NCI-H446 treated with DMSO at 0.1 percent for 48 hours (cell line): ENCODE measurements around the gene ELMOD3.
A peak's percentile ranks its signal among the peaks of the same experiment; 100 is the strongest.
"Not testable (repeated sequence)": the region's sequence is repeated elsewhere in the genome, so short reads cannot be mapped to it uniquely, and the experiment has no call there.

Source experiments
- DNase-seq: peaks from one replicate; lab custom pipeline; 2025; lab: John Stamatoyannopoulos, UW

ELMOD3 gene

GRCh38 chr2:85401464-85401805 lies 46.9 kb downstream of the ELMOD3 start:
- no peak for DNase-seq

- DNase-seq = no peak
Measured at GRCh38 chr2:85401844-85402243, 47.3 kb downstream of the ELMOD3 start.

DNA sequence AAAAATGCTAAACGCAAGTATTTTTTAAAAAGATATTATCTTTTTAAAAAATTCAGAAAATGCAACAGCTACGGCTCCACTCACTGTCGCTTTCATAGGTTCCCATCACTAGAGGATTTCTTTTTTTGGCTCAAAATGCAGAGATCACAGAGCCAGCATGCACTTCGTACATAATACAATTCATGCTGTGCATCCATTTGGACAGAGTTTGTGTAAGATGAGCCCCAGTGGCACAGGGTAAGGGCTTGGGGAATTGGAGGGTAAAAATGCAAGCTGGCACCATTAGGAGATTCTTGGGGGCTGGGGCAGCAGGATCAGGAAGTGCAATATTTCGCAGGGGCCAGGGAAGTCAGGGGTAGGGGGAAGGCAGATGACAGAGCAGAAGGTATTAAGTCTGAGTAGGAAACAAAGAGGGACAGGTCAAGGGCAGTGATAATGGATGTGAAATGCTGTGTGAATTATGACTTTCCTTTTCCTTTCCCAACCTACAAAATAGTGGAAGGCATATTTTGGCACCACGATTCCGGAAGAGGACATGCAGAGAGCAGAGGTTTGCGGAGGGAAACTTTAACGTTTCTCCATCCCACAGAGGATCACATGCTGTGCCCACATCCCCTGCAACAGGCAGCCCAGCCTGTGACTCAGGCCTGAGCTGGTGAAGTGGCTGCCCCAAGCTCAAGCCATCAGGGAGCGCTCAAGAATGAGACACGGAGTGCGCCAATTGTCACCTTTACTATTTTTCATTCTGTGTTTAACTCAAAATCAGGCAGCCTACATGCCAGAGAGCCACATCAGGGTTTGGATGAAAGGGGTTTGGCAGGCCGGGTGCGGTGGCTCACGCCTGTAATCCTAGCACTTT lies 50.9 kb downstream of the ELMOD3 start:
- peak; percentile 93 for DNase-seq

- DNase-seq = no peak
Measured at GRCh38 chr2:85409845-85410583, 55.4 kb downstream of the ELMOD3 start, which contains the start of gene CAPG. Gene CAPG, minus strand, starts transcription at chr2:85410366. Its CDS starts 8,221 bp downstream, at chr2:85402145.

DNA sequence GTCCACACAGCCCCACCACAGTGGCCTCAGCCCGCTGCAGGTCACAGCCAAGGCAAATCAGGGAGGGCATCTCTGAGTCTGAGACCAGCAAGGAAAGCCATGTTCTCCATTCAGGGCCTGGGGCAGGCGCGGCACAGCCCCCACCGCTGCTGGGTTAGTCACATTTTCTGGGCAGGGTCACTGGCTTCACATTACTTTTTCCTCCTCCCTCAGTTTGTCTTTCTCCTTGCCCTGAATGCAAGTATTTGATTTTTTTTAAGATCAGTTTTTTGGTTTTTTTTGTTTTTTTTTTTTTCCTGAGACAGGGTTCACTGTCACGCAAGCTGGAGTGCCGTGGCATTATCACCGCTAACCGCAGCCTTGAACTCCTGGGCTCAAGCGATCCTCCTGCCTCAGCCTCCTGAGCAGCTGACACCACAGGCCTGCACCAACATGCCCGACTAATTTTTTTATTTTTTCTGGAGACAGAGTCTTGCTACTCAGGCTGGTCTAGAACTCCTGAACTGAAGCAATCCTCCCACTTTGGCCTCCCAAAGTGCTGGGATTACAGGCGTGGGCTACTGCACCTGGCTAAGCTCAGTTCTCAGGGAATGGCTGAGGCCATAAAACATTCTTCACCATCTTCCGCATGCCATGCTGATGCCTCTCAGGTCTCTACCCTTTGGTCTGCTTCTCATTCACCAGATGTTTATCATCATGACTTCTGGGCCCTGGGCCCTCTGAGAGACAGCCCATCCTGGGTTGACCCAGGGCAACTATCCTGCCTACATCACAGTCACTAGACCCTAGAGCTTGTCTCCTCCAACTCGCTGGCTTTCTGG lies 56.2 kb downstream of the ELMOD3 start:
- no peak for DNase-seq

DNA sequence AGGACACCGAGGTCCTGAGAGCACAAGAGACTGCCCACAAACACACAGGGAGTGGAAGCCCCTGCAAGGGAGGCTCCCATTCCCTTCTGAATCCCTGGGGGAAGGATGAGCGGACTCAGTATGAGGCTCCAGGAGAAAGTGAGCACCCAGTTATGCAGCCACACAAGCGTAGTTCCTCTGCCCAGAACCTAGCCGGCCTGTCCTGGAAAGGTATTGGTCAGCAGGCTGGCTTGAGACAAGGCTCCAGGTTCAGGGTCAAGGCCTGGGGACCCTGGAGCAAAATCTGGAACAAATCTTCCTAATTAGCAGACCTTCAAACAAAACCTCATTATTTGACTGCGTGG lies 56.8 kb downstream of the ELMOD3 start:
- DNase-seq = no peak

DNA sequence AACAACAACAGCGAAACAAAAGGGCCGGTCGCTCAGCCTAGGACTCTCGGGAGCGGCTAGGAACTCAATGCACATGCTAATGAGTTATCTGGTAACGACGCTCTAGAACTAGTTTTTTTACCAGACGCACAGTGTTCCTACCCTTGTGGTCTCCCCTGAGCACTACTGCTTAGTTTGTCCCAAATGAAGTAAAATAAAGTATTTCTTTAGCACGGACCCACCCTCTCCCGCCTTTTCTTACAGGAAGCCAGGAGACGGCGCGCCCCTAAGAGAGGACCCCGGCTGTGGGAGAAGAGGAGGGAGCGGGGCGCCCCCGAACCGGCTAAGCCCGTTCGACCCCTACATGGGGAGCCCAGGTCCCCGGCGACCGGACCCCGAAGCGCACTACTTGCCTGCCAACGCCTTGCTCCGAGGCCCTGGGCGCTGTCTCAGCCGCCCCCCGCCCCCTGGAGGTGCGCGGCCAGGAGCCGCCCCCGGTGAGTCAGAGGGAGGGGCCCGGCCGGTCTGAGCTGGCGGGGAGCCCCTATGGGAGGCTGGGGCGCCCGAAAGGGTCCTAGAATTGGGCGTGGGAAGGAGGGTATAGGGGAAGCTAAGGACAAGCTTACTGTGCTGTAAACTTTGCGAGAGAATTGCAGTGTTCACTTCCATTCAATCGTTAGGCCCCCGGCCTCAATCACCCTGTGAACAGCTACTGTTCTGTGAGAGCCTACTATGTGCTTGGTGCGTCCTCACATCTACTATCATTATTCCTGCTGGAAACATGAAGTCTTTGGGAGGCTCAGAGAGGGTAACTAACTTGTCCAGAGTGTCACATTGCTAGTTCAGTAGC lies 59.2 kb downstream of the ELMOD3 start:
- DNase-seq = no peak

GRCh38 chr2:85414421-85414759 lies 59.8 kb downstream of the ELMOD3 start:
- DNase-seq = not testable (repeated sequence)

GRCh38 chr2:85414761-85415553 lies 60.4 kb downstream of the ELMOD3 start:
- DNase-seq = no peak

GRCh38 chr2:85415980-85416650 lies 61.5 kb downstream of the ELMOD3 start:
- no peak for DNase-seq

DNA sequence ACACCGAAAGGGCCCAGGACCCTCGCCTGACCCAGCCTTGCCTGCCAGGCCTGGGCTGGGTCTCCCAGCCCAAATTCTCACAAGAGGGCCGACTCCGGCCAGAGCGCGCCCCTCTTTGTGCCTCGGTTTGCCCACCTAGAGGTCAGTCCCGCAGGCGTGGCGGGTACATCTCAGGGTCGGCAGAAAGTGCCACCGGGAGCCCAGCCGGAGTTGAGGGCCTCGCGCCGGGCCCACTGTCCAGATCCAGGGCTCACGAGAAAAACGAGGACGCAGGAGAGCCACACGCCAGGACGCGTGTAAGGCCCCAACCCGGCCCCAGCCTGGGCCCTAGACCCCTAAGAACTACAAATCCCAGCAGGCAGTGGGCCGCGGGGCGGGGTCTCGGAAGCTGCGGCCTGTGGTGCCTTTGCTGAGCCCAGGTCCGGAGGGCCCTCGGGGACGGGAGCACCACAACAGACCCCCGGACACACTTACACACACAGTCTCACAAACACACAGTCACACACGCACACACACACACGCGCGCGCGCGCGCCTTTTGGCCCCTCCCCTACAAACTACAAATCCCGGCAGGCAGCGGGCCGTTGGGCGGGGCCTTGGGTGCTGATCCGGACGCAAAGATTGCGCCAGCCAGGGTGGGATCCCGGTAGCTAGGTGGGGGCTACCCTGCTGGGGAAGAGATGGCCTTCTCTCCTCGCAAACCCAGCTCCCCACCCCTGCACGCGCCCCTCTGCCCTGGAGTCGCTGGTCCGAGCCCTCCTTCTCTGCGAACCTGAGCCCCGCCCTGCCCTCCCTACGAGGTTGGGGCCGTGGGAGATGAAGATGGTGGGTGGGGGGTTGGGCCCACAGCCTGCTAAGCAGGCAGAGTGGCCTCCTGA lies 63.8 kb downstream of the ELMOD3 start, which contains the start of gene SH2D6:
SH2D6 (plus strand) TSS at position 583 of the 877 bp plus-strand sequence. CDS start 10,752 bp downstream, outside the sequence.
- DNase-seq = peak; percentile 74

DNA sequence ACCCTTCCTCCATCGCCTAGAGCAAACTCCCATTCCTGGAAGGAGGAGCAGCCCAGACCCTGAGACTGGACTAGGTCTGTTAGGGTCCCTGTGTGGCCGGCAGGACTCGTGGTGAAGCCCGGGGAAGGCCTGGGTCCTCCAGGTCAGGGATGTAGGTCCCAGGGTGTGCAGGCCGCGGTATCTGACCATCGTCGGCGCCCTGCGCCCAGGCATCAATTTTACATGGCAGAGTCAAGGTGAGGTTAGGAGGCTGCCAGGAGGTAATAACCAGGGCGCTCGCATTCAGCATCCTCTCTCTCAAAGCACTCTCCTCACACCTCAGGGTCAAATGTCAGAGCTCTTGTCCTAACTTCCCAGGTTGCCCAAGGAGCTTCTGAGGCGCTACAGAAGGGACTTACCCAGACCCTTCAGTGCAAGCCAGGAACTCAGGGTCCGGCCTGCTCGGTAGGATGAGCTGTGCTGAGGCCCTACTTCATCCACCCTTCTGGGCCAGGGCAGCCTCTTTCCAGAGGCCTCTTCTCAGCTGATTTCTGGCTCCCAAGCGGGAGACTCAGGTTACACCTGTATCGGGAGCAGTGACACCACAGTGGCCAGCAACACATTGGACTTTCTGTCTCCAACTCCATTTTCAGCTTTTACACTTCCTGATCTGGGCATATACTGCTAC lies 64.6 kb downstream of the ELMOD3 start:
- DNase-seq = no peak

DNA sequence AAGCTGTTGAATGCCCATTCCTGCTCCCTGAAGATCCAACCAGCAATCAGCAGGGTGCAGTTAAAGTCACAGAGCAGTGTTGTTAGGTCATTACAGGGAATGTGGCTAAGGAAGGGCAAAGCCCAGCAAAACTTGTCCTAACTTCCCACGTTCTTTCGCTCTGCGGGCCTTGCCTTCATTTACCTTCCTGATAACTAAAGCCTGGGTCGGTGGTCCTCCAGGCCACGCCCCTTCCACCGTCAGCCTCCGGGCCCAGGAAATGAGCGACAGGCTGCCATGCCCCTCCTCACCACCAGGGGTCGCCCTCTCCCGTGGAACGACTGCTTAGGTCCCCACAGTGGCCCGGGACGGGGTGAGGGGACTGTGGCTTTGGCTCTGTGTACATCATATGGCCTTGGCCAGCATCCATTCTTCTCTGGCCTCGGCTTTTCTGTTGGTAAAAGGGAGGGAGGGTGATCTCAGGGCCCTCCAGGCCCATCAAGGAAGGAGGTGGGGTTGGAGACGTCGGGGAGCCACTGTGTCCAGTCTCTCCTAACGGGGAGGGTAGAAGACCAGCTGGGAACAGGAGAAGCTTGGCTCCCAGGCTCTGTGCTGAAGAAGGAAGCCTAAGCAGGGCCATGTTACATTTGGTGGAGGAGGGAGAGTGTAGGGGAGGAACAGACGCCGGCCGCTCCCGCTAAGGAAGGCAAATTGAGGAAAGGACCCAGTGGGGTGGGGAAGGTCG lies 66.1 kb downstream of the ELMOD3 start:
- DNase-seq = peak; percentile 77

DNA sequence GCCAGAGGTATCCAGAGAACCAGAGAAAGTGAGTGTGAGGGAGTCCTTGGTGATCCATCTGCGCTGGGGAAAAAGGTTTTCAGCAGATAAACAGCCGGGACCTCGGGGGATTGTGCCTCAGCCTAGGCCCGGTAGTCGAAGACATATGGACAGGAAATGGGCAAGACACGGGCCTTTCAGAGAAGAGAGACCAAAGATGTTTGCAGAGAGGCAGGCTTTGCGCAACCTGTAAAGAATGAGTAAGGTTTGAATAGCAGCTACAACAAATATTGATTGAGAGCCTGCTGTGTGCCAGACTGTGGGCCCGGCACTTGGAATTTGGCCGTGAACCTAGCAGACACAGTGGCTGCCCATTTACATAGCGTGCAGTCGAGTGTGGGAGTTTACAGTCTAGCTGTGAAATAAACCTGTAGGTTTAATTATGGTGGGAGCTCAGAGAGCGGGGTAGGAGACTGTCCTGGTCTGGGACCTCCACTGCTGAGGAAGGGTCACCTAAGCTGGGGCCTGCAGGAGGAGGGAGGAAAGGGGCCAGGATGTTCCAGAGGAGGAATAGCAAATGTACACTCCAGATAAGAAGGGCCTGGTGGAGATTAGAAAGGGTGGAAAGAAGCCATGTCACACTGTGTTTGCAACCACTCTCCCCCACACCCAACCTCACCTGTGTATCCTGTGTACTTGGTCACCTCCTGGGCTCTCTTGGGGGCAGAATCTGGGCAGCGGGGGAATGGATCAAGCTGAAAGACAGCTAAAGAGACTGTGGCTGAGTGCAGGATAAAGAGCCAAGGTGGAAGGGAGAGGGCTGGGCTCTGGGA lies 66.9 kb downstream of the ELMOD3 start:
- DNase-seq = peak; percentile 88

DNA sequence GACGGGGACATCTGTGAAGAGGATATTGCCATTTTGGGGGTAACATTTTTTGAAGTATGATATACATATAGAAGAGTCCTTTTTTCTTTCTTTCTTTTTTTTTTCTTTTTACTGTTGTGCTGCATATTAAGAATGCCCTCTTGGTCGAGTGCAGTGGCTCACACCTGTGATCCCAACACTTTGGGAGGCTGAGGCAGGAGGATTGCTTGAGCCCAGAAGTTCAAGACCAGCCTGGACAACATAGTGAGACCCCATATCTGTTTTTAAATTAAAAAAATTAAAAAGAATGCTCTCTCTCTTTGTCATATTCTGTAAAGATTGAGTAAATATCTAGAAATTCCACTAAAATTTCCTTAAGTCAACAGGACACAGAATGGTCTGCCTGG lies 67.5 kb downstream of the ELMOD3 start:
- DNase-seq = no peak

DNA sequence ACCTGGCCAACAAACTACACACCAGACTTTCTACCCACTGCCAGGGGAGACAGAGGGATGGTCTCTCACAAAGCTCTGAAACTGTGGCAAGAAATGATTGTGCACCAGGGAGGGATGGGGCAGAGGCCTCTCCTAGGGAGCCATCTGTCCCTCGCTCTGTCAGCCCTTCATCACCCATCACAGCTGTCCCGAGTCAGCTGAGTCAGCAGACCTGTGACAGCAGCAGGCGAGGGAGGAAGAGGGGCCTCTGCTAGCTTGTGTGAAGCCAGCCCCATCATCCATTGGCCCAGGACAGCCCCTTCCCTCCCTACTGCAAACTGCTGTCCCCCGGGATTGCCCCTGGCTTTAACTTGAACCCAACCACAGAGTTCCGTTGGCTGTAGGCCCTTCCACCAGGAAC lies 69.0 kb downstream of the ELMOD3 start:
- no peak for DNase-seq

GRCh38 chr2:85425588-85425987 lies 71.0 kb downstream of the ELMOD3 start:
- DNase-seq = no peak
